Heart left ventricle (tissue), 16 donors: ENCODE data around the gene GALP. TPM values are rescaled to one million over a fixed set of nuclear protein-coding genes. Genes with fewer than 3 reads are reported as not detected.

Source experiments
- ATAC-seq, 4 donors: fragments of 200-7000 bp; cut with Tn5 transposase; one replicate each; pipeline ENCODE4 v1.9.1; 2020 to 2022; ENCODE audit warnings: moderate library complexity in 4 of 4, mild to moderate bottlenecking in 3 of 4, moderate number of reproducible peaks in 1 of 4
- DNase-seq, 5 donors: peaks; one replicate each; pipeline ENCODE4 v3.0.0-alpha.2; 2020
- H3K27ac ChIP-seq, 12 donors: fragments of 200-600 bp; sonication (generic) in 4 of 12; one replicate each; pipeline versions ENCODE4 v1.5.0 to v1.8.0; 2016 to 2022; ENCODE audit warnings: mild to moderate bottlenecking in 2 of 12
- H3K27me3 ChIP-seq, 9 donors: fragments of 200-600 bp; sonication (generic) in 2 of 9; one replicate each; pipeline versions ENCODE4 v1.5.1 to v1.8.0; 2016 to 2022; ENCODE audit warnings: mild to moderate bottlenecking in 3 of 9
- H3K36me3 ChIP-seq, 9 donors: fragments of 200-600 bp; sonication (generic) in 2 of 9; one replicate each; pipeline versions ENCODE4 v1.5.0 to v1.8.0; 2018 to 2022; ENCODE audit warnings: mild to moderate bottlenecking in 2 of 9
- H3K4me1 ChIP-seq, 12 donors: fragments of 200-600 bp; sonication (generic) in 4 of 12; one replicate each; pipeline versions ENCODE4 v1.5.0 to v1.8.0; 2016 to 2022; ENCODE audit warnings: mild to moderate bottlenecking in 3 of 12
- H3K4me3 ChIP-seq, 12 donors: fragments of 200-600 bp; sonication (generic) in 4 of 12; one replicate each; pipeline versions ENCODE4 v1.5.0 to v1.8.0; 2017 to 2022; ENCODE audit warnings: mild to moderate bottlenecking in 9 of 12, moderate library complexity in 4 of 12
- H3K9me3 ChIP-seq, 12 donors: fragments of 200-600 bp; sonication (generic) in 4 of 12; one replicate each; pipeline versions ENCODE4 v1.5.0 to v1.8.0; 2016 to 2022; ENCODE audit warnings: mild to moderate bottlenecking in 1 of 12
- POLR2A ChIP-seq, 2 donors: fragments of 450-650 bp; IDR thresholded peaks; one replicate each; pipeline ENCODE4 v1.6.1; 2017; ENCODE audit warnings: antibody characterized with exemption in 2 of 2, mild to moderate bottlenecking in 2 of 2, moderate library complexity in 2 of 2
- WGBS, 4 donors: extraction: QIAGEN DNeasy Blood & Tissue Kit in 2 of 4; methylation state at CpG; one replicate each; pipeline versions ENCODE4 v1.1.5 to v1.1.7; 2013 to 2018; 5-methylcytosine and 5-hydroxymethylcytosine counted together
- intact Hi-C, 10 donors: fragments of 100-400 bp; cut with DNase I; formaldehyde crosslinking; loops; one replicate each; pipeline versions ENCODE4 v1.11.1 to v1.14.2; 2022
- polyA plus RNA-seq, 2 donors: library from polyadenylated mRNA; stranded (reverse); fragments of 200-250 nt; gene quantifications; one replicate each; pipeline ENCODE4 v1.2.3, GENCODE V29; 2013
- total RNA-seq, 9 donors: library from RNA; depleted of rRNA in 2 of 9; stranded (reverse); fragments of >200 nt in 2 of 9; fragmentation: NEBNext Ultra II Directional in 3 of 9; extraction: Animal tissue kit (Norgen Biotek cat#: 25700) in 3 of 9; gene quantifications; one replicate each; pipeline versions ENCODE4 v1.1.0 to v1.2.4, GENCODE V29; 2016 to 2023
- TF ChIP-seq, protein P1 (sequence below), 12 donors: fragments of 200-600 bp; sonication (generic) in 4 of 12; IDR thresholded peaks; one replicate each; pipeline versions ENCODE4 v1.5.0 to v1.8.0; 2018 to 2022; ENCODE audit warnings: antibody characterized with exemption in 12 of 12, mild to moderate bottlenecking in 5 of 12
- donor health status: ischemic (EF 13 %, LVEDD 7.1; RV severe dilation, severe dysfunction).
- donor health status: healthy with polysubstance abuse.
- donor health status: DM: no; HTN: yes; CAD: no.
- donor health status: DM: no; HTN: no; CAD: no.
- donor health status: ischemic (EF 25% LVEDD 6.9; RV normal size, moderate dysfunction).
- donor health status: ischemic (EF 25% LVEDD 5.7; RV mildly dilated, moderate dysfunction).
- donor health status: healthy.
- donor health status: DM: yes; HTN: yes; CAD: no.
- donor health status: ischemic (EF 35%, LVEDD 5.7; RV mildly dilated, moderate dysfunction).
- donor health status: nonischemic (EF 11% LVEDD 7.7; RV severe dilation, severe dysfunction).
- donor health status: DM: yes; HTN: yes; CAD: no.
- donor health status: PGD.
- donor health status: ischemic (EF 29% LVEDD 5.4; RV normal size, mild dysfunction).
- donor health status: nonischemic (EF 23%, LVEDD 6.1; RV moderate dilation, normal function).

The GALP gene
- total and polyA plus RNA-seq, 11 donors = not detected

- no peaks in the 10 kb centered on the region for H3K9me3 ChIP-seq
- intact Hi-C loops = loop anchor here in 2 of 10 donors (10.0 kb wide), 1 partner anchor 68 kb away; no protein-coding TSS in a partner anchor
- DNase-seq (no peak), ATAC-seq (no peak)
- H3K27ac ChIP-seq = peak overlapping the region in 1 of 12 donors; percentile 5
- H3K4me1 ChIP-seq = peaks cover 0 to 30% (median 11%) of the 10 kb centered on the region in 12 donors
- no peak overlapping the region for H3K4me3 ChIP-seq
- WGBS, 4 donors = 84 to 100% (median 87%) methylated on average over 2 of the region's 2 CpGs
- peaks cover 0 to 36% (median 14%) of the 10 kb centered on the region in 9 donors for H3K36me3 ChIP-seq
- no peak for TF ChIP-seq POLR2A (IDR thresholded peaks at IDR 0.05)
- TF ChIP-seq, protein P1, sequence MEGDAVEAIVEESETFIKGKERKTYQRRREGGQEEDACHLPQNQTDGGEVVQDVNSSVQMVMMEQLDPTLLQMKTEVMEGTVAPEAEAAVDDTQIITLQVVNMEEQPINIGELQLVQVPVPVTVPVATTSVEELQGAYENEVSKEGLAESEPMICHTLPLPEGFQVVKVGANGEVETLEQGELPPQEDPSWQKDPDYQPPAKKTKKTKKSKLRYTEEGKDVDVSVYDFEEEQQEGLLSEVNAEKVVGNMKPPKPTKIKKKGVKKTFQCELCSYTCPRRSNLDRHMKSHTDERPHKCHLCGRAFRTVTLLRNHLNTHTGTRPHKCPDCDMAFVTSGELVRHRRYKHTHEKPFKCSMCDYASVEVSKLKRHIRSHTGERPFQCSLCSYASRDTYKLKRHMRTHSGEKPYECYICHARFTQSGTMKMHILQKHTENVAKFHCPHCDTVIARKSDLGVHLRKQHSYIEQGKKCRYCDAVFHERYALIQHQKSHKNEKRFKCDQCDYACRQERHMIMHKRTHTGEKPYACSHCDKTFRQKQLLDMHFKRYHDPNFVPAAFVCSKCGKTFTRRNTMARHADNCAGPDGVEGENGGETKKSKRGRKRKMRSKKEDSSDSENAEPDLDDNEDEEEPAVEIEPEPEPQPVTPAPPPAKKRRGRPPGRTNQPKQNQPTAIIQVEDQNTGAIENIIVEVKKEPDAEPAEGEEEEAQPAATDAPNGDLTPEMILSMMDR (IDR thresholded peaks at IDR 0.05) = no peak
- H3K27me3 ChIP-seq = no peaks in the 10 kb centered on the region
Observed at GRCh38 chr19:56152644-56153043, 23.2 kb upstream of the GALP start.

DNA sequence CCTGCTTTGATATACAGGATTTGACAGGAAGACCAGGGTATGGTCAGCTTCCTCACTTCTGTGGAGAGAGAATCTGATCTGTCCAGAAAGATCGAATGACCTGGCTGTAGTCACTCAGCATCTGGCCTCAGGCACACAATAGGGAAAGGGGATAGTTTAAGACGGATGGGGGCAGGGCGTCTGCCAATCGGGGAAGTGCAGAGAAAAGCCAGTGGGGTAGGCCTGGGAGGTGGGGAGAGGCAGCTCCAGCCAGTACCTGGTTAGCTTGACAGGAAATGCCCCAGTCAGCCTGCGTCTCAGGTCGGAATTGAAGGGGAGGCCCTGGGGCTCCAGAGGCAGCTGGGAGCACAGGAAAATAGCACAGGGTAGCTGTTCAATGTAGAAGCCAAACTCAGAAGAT lies 22.3 kb upstream of the GALP start:
- TF ChIP-seq, protein P1 (IDR thresholded peaks at IDR 0.05) = no peak
- TF ChIP-seq POLR2A (IDR thresholded peaks at IDR 0.05) = no peak
- intact Hi-C loops = loop anchor here in 2 of 10 donors (10.0 kb wide), 1 partner anchor 69 kb away; no protein-coding TSS in a partner anchor
- ATAC-seq = no peak

GRCh38 chr19:56155124-56155687 lies 20.6 kb upstream of the GALP start:
- no peak for TF ChIP-seq POLR2A (IDR thresholded peaks at IDR 0.05)
- TF ChIP-seq, protein P1 (IDR thresholded peaks at IDR 0.05) = peak; percentile 20 to 65 (median 44)
- intact Hi-C loops = loop anchor here in 3 of 10 donors (1.0 to 10.0 kb wide), 3 partner anchors 17 to 73 kb away; no protein-coding TSS in a partner anchor
- peaks cover 0 to 36% (median 25%) of the 10 kb centered on the region in 9 donors for H3K36me3 ChIP-seq

More for the DNA sequence above, 22.3 kb upstream of the GALP start:
- 44 to 62% (median 55%) methylated on average over 6 of the region's 6 CpGs for WGBS, 4 donors
- Histone ChIP-seq H3K4me3 (no peak overlapping the region), H3K36me3 (peaks cover 0 to 28% (median 14%) of the 10 kb centered on the region in 9 donors), H3K27ac (peak overlapping the region in 3 of 12 donors; percentile 5 to 39 (median 13)), H3K27me3 (no peaks in the 10 kb centered on the region), H3K4me1 (peaks cover 0 to 30% (median 11%) of the 10 kb centered on the region in 12 donors), H3K9me3 (no peaks in the 10 kb centered on the region)
- DNase-seq = no peak

GRCh38 chr19:56156768-56157167 lies 19.0 kb upstream of the GALP start:
- peak in 4 of 5 donors; percentile 43 to 71 (median 50) for DNase-seq

More at GRCh38 chr19:56155124-56155687, 20.6 kb upstream of the GALP start:
- ATAC-seq (peak in 3 of 4 donors; percentile 44 to 54 (median 51)), DNase-seq (peak in 1 of 5 donors; percentile 47)
- Histone ChIP-seq H3K4me1 (peaks cover 0 to 22% (median 7%) of the 10 kb centered on the region in 12 donors), H3K27ac (no peak overlapping the region), H3K27me3 (no peaks in the 10 kb centered on the region), H3K9me3 (no peaks in the 10 kb centered on the region), H3K4me3 (no peak overlapping the region)
- 53 to 65% (median 59%) methylated on average over 11 to 17 of the region's 17 CpGs for WGBS, 4 donors

More at GRCh38 chr19:56156768-56157167, 19.0 kb upstream of the GALP start:
- Histone ChIP-seq H3K4me3 (no peak overlapping the region), H3K27ac (peak overlapping the region in 11 of 12 donors; percentile 56 to 86 (median 76)), H3K36me3 (peaks cover 0 to 47% (median 33%) of the 10 kb centered on the region in 9 donors), H3K4me1 (peaks cover 0 to 20% (median 7%) of the 10 kb centered on the region in 12 donors), H3K9me3 (no peaks in the 10 kb centered on the region), H3K27me3 (no peaks in the 10 kb centered on the region)
- peak; percentile 47 to 88 (median 54) for ATAC-seq
- 59 to 71% (median 67%) methylated on average over 9 to 11 of the region's 11 CpGs for WGBS, 4 donors
- intact Hi-C loops = loop anchor here in 4 of 10 donors (1.0 to 10.0 kb wide), 4 partner anchors 14 to 74 kb away; no protein-coding TSS in a partner anchor
- TF ChIP-seq, protein P1 (IDR thresholded peaks at IDR 0.05) = no peak
- no peak for TF ChIP-seq POLR2A (IDR thresholded peaks at IDR 0.05)
